ENCODE data around the gene SLC4A3. TPM values are rescaled to one million over a fixed set of nuclear protein-coding genes. Genes with fewer than 3 reads are reported as not detected.
A peak's percentile ranks its signal among the peaks of the same experiment; 100 is the strongest.

SLC4A3 gene
- total and polyA plus RNA-seq, 2 donors from 2014 or later = 4.9 to 5.2 TPM

DNA sequence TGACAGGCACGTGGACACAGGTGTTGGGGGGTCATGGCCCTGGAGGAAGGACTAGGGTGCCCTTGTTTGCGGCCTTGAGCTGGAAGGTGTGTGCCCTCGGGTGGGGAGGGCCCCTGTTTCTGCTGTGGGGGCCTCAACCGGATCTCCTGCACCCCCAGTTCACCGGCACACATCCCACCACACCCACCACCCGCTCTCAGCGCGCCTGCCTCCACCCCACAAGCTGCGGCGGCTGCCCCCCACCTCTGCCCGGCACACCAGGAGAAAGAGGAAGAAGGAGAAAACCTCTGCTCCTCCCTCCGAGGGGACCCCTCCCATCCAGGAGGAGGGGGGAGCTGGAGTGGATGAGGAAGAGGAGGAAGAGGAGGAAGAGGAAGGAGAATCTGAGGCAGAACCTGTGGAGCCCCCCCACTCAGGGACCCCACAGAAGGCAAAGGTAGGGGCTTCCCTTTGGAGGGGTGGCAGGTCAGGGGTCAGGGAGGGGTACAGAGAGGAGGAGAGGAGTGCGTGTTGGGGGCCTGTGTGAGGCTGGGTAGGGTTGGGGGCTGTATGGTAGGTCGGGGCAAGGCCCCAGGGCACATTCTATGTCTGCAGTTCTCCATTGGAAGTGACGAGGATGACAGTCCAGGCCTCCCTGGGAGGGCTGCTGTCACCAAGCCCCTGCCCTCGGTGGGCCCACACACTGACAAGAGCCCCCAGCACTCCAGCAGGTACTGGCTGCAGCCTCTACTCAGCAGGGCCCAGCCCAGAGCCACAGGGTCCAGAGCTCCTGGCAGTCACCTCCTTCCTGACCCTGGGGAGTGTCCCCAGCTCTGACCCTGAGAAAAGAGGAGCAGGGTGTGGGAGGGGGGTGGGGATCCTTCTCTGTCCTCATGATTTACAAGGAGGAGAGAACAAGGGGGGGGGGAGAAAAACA is 1.8 kb downstream of the SLC4A3 start:
- Histone ChIP-seq H3K9me3 (ENCODE audit: control insufficient read depth in 2 of 3, insufficient read depth in 1 of 3, low read length in 3 of 3) (no peaks in the 10 kb centered on the region), H3K27ac (ENCODE audit: low read depth in 2 of 2, low read length in 2 of 2) (no peak overlapping the region), H3K4me1 (ENCODE audit: control insufficient read depth in 2 of 3, insufficient read depth in 2 of 3, low read depth in 1 of 3, low read length in 3 of 3) (no peaks in the 10 kb centered on the region), H3K4me3 (ENCODE audit: low read length in 3 of 3) (no peak overlapping the region), H3K9ac (ENCODE audit: low read length in 3 of 3) (no peak overlapping the region), H3K27me3 (ENCODE audit: control insufficient read depth, insufficient read depth, low read length) (no peaks in the 10 kb centered on the region), H3K36me3 (ENCODE audit: control insufficient read depth in 2 of 3, insufficient read depth in 3 of 3, low read length in 3 of 3) (no peaks in the 10 kb centered on the region)
- no peak for FAIRE-seq
- intact Hi-C loops (cut with DNase I) = no loop called here
- DNase-seq = no peak
- TF ChIP-seq, protein P1, sequence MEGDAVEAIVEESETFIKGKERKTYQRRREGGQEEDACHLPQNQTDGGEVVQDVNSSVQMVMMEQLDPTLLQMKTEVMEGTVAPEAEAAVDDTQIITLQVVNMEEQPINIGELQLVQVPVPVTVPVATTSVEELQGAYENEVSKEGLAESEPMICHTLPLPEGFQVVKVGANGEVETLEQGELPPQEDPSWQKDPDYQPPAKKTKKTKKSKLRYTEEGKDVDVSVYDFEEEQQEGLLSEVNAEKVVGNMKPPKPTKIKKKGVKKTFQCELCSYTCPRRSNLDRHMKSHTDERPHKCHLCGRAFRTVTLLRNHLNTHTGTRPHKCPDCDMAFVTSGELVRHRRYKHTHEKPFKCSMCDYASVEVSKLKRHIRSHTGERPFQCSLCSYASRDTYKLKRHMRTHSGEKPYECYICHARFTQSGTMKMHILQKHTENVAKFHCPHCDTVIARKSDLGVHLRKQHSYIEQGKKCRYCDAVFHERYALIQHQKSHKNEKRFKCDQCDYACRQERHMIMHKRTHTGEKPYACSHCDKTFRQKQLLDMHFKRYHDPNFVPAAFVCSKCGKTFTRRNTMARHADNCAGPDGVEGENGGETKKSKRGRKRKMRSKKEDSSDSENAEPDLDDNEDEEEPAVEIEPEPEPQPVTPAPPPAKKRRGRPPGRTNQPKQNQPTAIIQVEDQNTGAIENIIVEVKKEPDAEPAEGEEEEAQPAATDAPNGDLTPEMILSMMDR (IDR thresholded peaks at IDR 0.05; ENCODE audit: borderline replicate concordance, extremely low read depth, insufficient read depth) = no peak

DNA sequence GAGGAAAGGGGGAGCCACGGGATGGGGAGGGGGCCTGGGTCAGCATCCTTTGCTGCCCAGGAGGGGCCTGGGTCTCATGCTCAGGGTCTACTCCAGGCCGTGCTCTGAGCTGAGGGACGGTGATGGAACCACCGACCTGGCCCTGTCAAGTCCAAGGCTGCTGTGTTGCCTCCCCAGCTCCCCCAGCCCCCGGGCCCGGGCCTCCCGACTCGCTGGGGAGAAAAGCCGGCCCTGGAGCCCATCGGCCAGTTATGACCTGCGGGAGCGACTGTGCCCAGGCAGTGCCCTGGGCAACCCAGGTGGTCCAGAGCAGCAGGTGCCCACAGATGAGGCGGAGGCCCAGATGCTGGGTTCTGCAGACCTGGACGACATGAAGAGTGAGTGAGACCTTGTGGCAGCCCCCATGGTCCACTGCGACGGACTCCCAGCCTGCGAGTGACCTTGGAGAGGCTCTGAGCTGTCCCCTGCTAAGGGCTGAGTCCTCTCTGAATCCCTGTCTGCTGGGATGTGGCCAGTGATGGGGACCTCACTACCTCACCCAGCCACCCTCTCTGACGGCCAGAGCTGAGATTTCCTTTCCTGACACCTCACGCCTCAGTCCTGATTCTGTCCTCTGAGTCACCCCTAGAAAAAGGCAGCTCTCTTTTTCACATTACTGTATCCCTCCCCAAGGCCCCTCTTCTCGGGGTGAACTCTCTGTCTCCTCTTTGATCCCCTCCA is 2.7 kb downstream of the SLC4A3 start:
- no peaks in the 10 kb centered on the region for H3K27me3 ChIP-seq (ENCODE audit: control insufficient read depth, insufficient read depth, low read length)
- no peak overlapping the region for H3K27ac ChIP-seq (ENCODE audit: low read depth in 2 of 2, low read length in 2 of 2)
- TF ChIP-seq, protein P1 (IDR thresholded peaks at IDR 0.05; ENCODE audit: borderline replicate concordance, extremely low read depth, insufficient read depth) = no peak

DNA sequence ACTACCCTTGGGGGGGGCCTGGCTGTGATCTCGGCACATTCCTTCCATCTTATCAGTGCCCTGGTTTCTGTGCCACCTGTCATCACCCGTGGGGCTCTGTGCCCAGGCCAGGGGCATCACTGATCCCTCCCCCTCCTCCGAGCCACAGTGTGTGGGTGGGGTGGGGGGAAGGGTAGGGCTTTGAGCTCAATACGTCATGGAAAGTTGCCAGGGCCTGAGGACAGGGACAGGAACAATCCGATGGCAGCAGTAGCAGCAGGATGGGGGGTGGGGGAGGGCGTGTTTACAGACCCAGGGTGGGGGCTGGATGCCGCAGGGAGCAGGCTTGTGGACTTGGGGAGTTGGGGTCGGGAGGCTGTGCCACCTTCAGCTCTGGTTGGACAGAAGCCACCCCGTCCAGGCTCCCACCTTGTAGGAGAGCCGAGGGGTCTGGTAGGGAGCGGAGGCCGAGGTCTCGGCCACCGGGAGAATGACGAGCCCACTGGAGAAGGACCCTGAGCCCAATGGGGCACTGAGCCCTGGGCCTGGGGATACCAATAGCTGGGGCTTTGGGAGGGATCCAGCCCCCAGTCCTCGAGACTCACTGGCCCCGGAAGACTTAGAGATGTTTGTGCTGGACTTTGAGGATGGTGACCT is 3.5 kb downstream of the SLC4A3 start:
- intact Hi-C loops (cut with DNase I) = no loop called here

More for the DNA sequence above, 2.7 kb downstream of the SLC4A3 start:
- Histone ChIP-seq H3K36me3 (ENCODE audit: control insufficient read depth in 2 of 3, insufficient read depth in 3 of 3, low read length in 3 of 3) (no peaks in the 10 kb centered on the region), H3K9ac (ENCODE audit: low read length in 3 of 3) (no peak overlapping the region), H3K4me1 (ENCODE audit: control insufficient read depth in 2 of 3, insufficient read depth in 2 of 3, low read depth in 1 of 3, low read length in 3 of 3) (no peaks in the 10 kb centered on the region), H3K9me3 (ENCODE audit: control insufficient read depth in 2 of 3, insufficient read depth in 1 of 3, low read length in 3 of 3) (no peaks in the 10 kb centered on the region), H3K4me3 (ENCODE audit: low read length in 3 of 3) (no peak overlapping the region)
- intact Hi-C loops (cut with DNase I) = no loop called here
- DNase-seq (peak in 1 of 5 donors; percentile 76), FAIRE-seq (no peak)

More for the DNA sequence above, 3.5 kb downstream of the SLC4A3 start:
- H3K4me3 ChIP-seq (ENCODE audit: low read length in 3 of 3) = no peak overlapping the region
- no peak overlapping the region for H3K27ac ChIP-seq (ENCODE audit: low read depth in 2 of 2, low read length in 2 of 2)
- no peaks in the 10 kb centered on the region for H3K36me3 ChIP-seq (ENCODE audit: control insufficient read depth in 2 of 3, insufficient read depth in 3 of 3, low read length in 3 of 3)
- TF ChIP-seq, protein P1 (IDR thresholded peaks at IDR 0.05; ENCODE audit: borderline replicate concordance, extremely low read depth, insufficient read depth) = no peak
- H3K27me3 ChIP-seq (ENCODE audit: control insufficient read depth, insufficient read depth, low read length) = no peaks in the 10 kb centered on the region
- H3K4me1 ChIP-seq (ENCODE audit: control insufficient read depth in 2 of 3, insufficient read depth in 2 of 3, low read depth in 1 of 3, low read length in 3 of 3) = no peaks in the 10 kb centered on the region
- H3K9ac ChIP-seq (ENCODE audit: low read length in 3 of 3) = no peak overlapping the region
- H3K9me3 ChIP-seq (ENCODE audit: control insufficient read depth in 2 of 3, insufficient read depth in 1 of 3, low read length in 3 of 3) = no peaks in the 10 kb centered on the region
- FAIRE-seq (no peak), DNase-seq (no peak)

All from kidney (tissue), 14 donors.